Astrocyte of the cerebellum (primary cell): Measurements from ENCODE around the gene SAAL1.

Experiments
- DNase-seq: peaks from one replicate; pipeline ENCODE4 v3.0.0-alpha.2; 2011; ENCODE audit warnings: low read depth
- H3K4me3 ChIP-seq: 2 replicates; pipeline ENCODE4 v1.5.1; 2011; ENCODE audit warnings: mild to moderate bottlenecking, low read depth, low read length, moderate library complexity
- CTCF ChIP-seq: IDR thresholded peaks from 2 replicates; pipeline ENCODE4 v1.5.1; 2012; ENCODE audit warnings: low read length, low read depth, moderate library complexity, mild to moderate bottlenecking; ENCODE audit errors: missing control alignments
- in situ Hi-C: cut with HindIII; loops from 2 replicates; pipeline ENCODE4 v1.10.0; 2017; ENCODE audit warnings: low sequenced_read_pairs

Gene SAAL1

GRCh38 chr11:18088966-18089365 lies 16.9 kb downstream of the SAAL1 start:
- in situ Hi-C loops, result no loop called here
- TF ChIP-seq CTCF, result no peak
- DNase-seq, result no peak

GRCh38 chr11:18088366-18088765 lies 17.5 kb downstream of the SAAL1 start:
- no peak overlapping the region for H3K4me3 ChIP-seq
- in situ Hi-C loops, result no loop called here
- no peak for DNase-seq
- TF ChIP-seq CTCF, result no peak

More at GRCh38 chr11:18088966-18089365, 16.9 kb downstream of the SAAL1 start:
- H3K4me3 ChIP-seq, result no peak overlapping the region

- in situ Hi-C loops, result no loop called here
- DNase-seq, result no peak
- no peak for TF ChIP-seq CTCF
- H3K4me3 ChIP-seq, result no peak overlapping the region
These were observed 24.3 kb downstream of the SAAL1 start for GRCh38 chr11:18081551-18081950.

- no peak for TF ChIP-seq CTCF
- no peak for DNase-seq
- H3K4me3 ChIP-seq, result no peak overlapping the region
- in situ Hi-C loops, result no loop called here
These were observed 25.4 kb downstream of the SAAL1 start for GRCh38 chr11:18080451-18080850.

- in situ Hi-C loops, result no loop called here
- H3K4me3 ChIP-seq, result no peak overlapping the region
- no peak for DNase-seq
- TF ChIP-seq CTCF, result no peak
These were observed 27.0 kb downstream of the SAAL1 start for GRCh38 chr11:18078909-18079308.

DNA sequence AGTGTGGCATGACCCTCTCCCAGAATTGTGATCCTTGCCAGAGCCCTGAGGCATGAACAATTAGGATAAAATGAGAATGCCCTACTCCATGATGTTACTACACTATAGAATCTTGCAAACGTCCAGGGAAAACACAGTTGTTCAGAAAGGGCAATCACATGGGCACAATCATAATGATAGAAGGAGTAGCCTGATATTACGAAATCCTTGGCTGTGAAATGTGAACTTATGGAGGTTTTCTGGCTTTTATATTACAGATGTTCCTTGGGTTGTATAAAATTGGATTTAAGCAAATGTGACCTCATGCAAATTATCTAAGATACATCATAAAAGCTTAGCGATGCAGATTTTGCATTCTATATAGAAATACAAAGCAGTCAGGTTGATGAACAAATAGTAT lies 30.4 kb downstream of the SAAL1 start:
- in situ Hi-C loops, result no loop called here
- H3K4me3 ChIP-seq, result no peak overlapping the region
- no peak for DNase-seq
- TF ChIP-seq CTCF, result no peak
